ENCODE data around the gene SLC35B4. TPM values are rescaled to one million over a fixed set of nuclear protein-coding genes. Genes with fewer than 3 reads are reported as not detected.
A peak's percentile ranks its signal among the peaks of the same experiment; 100 is the strongest.

The SLC35B4 gene
- total RNA-seq, 1 donor from 2014 or later = 8.2 TPM

DNA sequence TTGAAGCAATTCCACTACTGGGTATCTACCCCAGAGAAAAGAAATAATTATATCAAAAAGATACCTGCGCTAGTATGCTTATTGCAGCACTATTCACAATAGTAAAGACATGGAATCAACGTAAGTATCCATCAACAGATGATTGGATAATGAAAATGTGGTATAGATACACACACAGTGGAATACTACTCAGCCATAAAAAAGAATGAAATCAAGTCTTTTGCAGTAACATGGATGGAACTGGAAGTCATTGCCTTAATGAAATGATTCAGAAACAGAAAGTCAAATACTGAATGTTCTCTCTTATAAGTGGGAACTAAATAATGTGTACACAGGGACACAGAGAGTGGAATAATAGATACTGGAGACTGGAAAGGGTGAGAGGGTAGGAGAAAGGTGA lies 7.4 kb upstream of the SLC35B4 start:
- Histone ChIP-seq H3K27me3 (ENCODE audit: control insufficient read depth, insufficient read depth, low read length) (no peaks in the 10 kb centered on the region), H3K4me3 (ENCODE audit: low read depth, low read length) (no peak overlapping the region), H3K36me3 (ENCODE audit: control insufficient read depth, insufficient read depth, low read length) (no peaks in the 10 kb centered on the region)
- no peak for DNase-seq (ENCODE audit: low read depth)
- FAIRE-seq = no peak
- TF ChIP-seq CTCF (IDR thresholded peaks at IDR 0.05; ENCODE audit: insufficient read depth, low read length, severe bottlenecking) = no peak

DNA sequence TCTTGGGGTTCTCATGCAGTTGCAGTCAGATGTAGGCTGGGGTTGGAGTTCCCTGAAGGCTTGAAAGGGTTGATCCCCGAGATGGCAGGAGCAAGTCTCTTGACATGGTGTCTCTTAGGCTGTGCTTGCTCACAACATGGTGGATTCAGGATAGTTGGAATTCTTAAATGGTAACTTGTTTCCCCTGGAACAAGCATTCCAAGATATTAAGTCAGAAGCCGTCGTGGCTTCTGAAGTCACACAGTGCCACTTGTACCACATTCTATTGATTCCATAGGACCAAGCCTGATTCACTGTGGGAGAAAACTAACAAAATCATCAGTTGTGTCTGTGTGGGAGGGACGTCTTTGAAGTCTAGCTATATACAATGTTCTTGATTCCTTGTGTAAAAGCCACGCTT lies 3.5 kb upstream of the SLC35B4 start:
- no peaks in the 10 kb centered on the region for H3K27me3 ChIP-seq (ENCODE audit: control insufficient read depth, insufficient read depth, low read length)
- FAIRE-seq (no peak), DNase-seq (ENCODE audit: low read depth) (no peak)
- H3K36me3 ChIP-seq (ENCODE audit: control insufficient read depth, insufficient read depth, low read length) = no peaks in the 10 kb centered on the region
- H3K4me3 ChIP-seq (ENCODE audit: low read depth, low read length) = no peak overlapping the region
- TF ChIP-seq CTCF (IDR thresholded peaks at IDR 0.05; ENCODE audit: insufficient read depth, low read length, severe bottlenecking) = no peak

DNA sequence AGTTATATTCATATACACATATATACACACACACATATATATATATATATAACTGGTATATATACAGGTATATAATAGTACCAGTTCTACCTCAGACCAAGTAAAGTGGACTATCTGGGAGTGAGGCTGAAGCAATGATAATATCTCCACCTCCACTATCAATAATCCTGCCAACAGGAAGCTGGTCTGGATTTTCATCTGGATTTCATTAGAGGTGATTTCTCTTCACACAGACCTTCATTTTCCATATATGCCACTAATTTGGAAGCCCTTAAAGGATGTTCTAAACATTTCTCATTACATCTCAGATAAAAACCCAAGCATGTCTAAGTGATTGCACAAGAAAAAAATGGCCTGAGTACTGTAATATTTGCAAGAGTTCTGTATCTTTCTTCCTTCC lies 1.7 kb upstream of the SLC35B4 start:
- TF ChIP-seq CTCF (IDR thresholded peaks at IDR 0.05; ENCODE audit: insufficient read depth, low read length, severe bottlenecking) = no peak
- no peak for FAIRE-seq
- no peak overlapping the region for H3K4me3 ChIP-seq (ENCODE audit: low read depth, low read length)
- H3K36me3 ChIP-seq (ENCODE audit: control insufficient read depth, insufficient read depth, low read length) = no peaks in the 10 kb centered on the region
- DNase-seq (ENCODE audit: low read depth) = no peak
- no peaks in the 10 kb centered on the region for H3K27me3 ChIP-seq (ENCODE audit: control insufficient read depth, insufficient read depth, low read length)

GRCh38 chr7:134317434-134317833 lies 704 bp upstream of the SLC35B4 start:
- TF ChIP-seq CTCF (IDR thresholded peaks at IDR 0.05; ENCODE audit: insufficient read depth, low read length, severe bottlenecking) = no peak
- no peaks in the 10 kb centered on the region for H3K27me3 ChIP-seq (ENCODE audit: control insufficient read depth, insufficient read depth, low read length)
- FAIRE-seq (no peak), DNase-seq (ENCODE audit: low read depth) (no peak)
- peak overlapping the region; percentile 82 for H3K4me3 ChIP-seq (ENCODE audit: low read depth, low read length)
- H3K36me3 ChIP-seq (ENCODE audit: control insufficient read depth, insufficient read depth, low read length) = no peaks in the 10 kb centered on the region

DNA sequence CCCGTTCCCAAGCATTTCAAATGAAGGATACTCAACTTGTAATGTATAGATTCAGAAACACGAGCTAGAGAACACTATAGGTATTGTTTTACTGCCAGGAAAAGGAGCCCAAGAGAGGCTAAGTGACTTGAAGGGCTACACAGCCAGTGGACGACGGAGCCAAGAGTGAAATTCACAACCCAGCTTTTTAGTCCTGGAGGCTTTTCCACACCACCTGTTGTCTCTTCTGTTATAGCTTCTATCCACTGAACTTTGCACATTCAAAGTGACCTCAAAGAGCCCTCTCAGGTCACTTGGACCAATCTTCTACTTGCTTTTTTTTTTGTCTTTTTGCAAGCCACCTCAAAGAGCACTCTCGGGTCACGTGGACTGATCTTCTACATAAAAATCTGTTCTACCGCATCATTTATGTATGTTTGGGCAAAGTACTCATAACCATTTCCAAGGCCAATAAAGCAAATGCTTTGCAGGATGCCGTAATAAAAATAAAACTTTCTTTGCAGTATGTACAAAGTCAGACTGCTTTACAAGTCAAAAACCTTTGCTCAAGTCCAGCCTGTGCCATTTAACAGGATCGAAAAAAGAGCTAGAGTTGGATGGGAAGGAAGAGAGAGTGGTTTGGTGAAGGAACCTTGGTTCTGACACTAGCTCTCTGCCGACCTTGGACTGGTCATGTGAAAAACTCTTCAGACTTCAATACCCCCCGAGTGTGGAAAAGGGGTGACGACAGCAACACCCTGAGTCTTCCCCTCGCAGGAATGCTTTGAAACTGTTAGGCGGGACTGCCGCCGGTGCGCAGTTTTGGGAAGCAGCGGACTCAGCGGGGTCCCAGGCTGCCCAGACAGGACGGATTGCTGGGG lies 821 bp downstream of the SLC35B4 start:
- peak overlapping the region; percentile 82 for H3K4me3 ChIP-seq (ENCODE audit: low read depth, low read length)
- no peaks in the 10 kb centered on the region for H3K36me3 ChIP-seq (ENCODE audit: control insufficient read depth, insufficient read depth, low read length)
- FAIRE-seq (no peak), DNase-seq (ENCODE audit: low read depth) (peak; percentile 12)
- TF ChIP-seq CTCF (IDR thresholded peaks at IDR 0.05; ENCODE audit: insufficient read depth, low read length, severe bottlenecking) = no peak
- no peaks in the 10 kb centered on the region for H3K27me3 ChIP-seq (ENCODE audit: control insufficient read depth, insufficient read depth, low read length)

DNA sequence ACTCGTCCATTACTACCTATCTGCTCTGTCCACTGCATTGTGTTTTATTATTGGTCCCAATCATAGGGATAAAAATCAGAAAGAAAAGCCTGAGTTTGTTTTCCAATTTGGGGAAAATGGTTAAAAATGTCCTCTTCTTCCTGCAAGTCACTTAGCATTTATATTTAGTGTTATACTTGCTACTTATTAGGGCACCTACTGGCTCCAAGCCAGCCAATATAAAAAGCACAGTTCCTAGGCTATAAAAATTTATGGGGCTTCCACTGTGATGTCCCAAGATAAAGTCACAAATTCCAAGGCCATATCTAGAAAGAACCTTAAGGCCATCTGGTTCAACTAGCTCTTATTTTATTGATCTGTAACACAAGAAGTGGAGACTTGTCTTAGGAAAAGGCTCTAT lies 3.2 kb downstream of the SLC35B4 start:
- Histone ChIP-seq H3K36me3 (ENCODE audit: control insufficient read depth, insufficient read depth, low read length) (no peaks in the 10 kb centered on the region), H3K27me3 (ENCODE audit: control insufficient read depth, insufficient read depth, low read length) (no peaks in the 10 kb centered on the region), H3K4me3 (ENCODE audit: low read depth, low read length) (no peak overlapping the region)
- DNase-seq (ENCODE audit: low read depth) (no peak), FAIRE-seq (no peak)
- no peak for TF ChIP-seq CTCF (IDR thresholded peaks at IDR 0.05; ENCODE audit: insufficient read depth, low read length, severe bottlenecking)
